ENCODE data around the gene DAB2IP.
"Not testable (repeated sequence)": the region's sequence is repeated elsewhere in the genome, so short reads cannot be mapped to it uniquely, and the experiment has no call there.

The DAB2IP gene

DNA sequence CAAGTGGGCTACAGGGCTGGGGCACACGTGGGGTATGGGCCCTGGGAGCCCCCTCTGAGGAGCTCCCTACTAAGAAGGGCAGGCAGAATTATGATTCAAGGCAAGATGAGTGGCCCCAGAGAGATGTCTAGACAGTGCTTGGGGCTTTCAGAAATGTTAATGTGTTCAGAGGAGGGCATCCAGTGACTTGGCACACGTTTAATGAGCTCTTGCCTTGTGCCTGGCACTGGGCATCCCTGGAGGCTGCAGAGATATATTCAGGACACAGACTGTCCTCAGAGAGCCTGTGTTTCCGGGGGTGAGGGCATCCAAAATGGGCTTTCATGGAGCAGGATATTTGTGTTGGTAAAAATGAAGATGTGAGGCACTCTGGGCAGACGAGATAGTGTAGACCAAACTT is 25.4 kb upstream of the DAB2IP start:
- DNase-seq = no peak

- no peak for DNase-seq
These were observed 24.0 kb upstream of the DAB2IP start for GRCh38 chr9:121627427-121627826.

- no peak for DNase-seq
These were observed 23.0 kb upstream of the DAB2IP start for GRCh38 chr9:121628401-121628800.

GRCh38 chr9:121631115-121631514 is 20.3 kb upstream of the DAB2IP start:
- no peak for DNase-seq

- DNase-seq = no peak
These were observed 19.4 kb upstream of the DAB2IP start for GRCh38 chr9:121631978-121632418.

GRCh38 chr9:121633119-121633714 is 18.2 kb upstream of the DAB2IP start:
- DNase-seq = no peak

- DNase-seq = no peak
These were observed 17.7 kb upstream of the DAB2IP start for GRCh38 chr9:121633736-121634135.

DNA sequence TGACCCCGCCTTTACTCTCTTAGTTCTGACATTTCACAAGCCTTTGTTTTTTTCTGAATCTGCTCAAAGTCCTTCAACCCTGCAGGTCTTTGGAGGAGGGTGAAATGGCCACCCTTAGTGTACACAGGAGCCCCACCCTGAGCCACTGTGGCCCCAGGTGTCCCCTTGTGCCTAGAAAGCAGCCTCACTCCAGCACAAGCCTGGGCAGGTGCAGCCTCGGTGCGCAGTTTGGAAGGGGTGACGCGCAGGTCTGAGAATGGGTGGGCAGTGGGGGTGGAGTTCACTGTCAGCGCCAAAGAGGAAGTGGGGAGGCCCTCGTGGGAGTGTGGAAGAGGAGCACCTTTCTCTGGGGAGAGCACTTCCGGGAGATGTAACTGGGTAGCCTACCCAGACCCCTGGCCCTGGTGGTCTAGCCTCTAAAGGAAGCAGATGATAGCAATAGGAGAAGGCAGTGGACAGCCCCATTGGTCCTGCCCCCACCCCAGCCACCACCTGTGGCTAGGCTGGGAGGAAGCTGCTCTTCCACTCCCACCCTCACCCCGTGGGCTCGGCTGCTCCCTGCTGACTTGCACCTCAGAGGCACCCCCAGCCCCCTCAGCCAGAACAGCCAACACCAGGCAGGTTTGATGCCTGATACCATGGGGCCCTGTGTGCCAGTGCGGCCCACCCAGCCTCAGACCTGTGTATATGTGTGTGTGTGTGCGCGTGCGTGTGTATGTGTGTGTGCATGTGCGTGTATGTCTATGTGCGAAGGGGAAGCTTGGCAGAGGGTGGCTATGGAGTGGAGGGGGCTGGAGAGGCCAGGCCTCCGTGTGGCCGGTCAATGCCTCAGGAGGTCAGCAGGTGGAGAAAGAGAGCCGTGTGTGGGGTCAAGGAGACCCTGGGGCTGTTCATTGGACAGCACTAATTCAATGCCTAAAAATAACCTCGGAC is 16.8 kb upstream of the DAB2IP start:
- no peak for DNase-seq

DNA sequence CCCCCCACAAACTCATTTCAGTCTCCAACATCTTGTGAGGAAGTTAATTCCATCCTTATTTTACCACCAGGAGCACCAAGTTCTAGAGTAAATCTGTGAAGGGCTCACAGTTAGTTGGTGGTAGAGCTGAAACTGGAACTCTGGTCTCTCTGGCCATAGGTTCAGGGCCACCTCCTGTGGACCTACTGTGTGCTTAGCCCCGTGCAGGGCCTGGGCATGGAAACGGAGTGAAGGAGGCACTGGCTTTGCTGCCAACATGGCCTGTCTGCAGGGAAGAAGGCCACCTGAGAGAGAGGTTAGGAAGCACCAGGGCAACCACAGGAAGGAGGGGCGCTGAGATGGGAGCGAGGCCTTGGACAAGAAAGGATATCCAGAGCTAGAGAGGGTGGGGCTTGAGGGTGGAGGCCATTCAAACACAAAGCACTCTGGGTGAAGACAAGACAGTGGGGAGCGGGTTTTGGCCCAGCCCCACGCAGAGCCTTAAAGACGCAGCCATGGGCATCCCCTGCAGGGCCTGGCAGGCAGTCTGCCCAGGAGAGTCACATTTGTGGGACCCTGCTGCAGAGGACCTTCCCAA is 16.0 kb upstream of the DAB2IP start:
- DNase-seq = no peak

- no peak for DNase-seq
These were observed 15.0 kb upstream of the DAB2IP start for GRCh38 chr9:121636341-121636865.

DNA sequence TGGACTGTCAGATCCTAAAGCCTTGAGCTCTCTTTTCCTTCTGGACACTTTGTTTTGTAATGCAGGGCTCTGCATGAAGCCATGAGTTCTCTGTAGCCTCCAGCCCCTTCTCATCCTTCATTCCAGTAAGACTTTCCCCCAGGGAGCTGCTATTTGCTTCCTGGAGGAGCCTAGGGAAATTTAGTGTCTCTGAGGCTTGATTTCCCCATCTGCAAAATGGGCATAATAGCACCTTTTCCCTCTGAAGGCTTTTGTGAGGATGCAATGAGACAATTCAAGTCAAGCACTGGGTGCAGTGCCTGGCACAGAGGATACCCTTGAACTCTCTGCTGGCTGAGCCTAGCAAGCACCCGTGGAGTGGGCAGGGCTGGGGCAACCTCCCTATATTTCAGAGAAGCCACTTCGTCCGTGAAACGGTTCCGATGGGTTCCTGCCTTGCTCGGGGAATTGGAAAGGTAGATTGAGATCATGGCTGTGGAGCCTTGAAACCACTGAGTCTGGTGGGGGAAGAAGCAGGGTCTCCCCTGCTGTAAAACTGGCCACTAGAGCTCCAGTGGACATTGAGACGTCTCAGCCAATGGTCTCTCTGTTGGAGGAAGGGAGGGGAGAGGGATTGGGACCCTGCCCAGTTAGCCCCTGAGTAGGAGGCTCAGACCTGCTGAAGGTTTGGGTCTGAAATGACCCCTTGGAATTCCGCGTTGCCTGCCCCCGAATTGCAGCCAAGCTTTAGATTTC is 14.3 kb upstream of the DAB2IP start:
- no peak for DNase-seq

DNA sequence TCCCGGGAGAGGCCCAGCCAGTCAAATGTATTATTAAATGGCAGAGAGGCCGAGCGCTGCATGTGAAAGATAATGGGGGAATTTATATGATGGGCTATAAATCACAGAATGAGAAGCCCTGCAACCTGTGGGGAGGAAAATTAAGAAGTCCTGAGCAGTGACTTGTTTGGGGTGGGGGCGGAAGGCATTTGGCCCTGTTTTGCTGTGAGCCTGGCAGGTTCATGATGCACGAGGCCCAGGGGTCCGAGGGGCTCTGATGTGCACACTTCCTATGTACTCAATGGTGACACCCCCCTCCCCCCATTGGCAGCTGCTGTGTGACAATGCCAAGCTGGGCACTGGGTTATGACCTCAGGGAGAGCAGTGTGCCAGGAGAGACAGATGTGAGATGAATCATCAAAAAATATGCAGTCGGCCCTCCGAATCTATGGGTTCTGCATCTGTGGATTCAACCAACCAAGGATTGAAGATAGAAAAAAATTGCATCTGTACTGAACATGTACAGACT is 13.7 kb upstream of the DAB2IP start:
- DNase-seq = no peak

DNA sequence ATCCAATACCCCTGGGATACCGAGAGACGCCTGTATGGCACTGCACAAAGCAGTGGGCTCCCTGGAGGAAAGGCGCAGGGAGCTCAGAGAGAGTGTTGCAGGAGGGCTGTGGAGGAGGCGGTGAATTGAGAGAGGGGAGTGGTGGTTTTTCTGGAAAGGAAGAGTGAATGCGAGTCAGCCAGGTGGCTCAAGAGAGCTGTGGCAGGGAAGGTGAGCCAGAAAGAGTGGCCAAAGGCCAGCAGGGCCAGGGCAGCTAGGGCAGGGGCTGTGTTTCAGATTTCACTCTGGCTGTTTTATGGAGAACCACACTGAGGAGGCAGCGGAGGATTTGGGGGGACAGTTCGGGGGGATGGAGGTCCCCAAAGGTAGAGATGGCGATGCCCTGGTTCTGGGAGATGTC is 13.0 kb upstream of the DAB2IP start:
- no peak for DNase-seq

DNA sequence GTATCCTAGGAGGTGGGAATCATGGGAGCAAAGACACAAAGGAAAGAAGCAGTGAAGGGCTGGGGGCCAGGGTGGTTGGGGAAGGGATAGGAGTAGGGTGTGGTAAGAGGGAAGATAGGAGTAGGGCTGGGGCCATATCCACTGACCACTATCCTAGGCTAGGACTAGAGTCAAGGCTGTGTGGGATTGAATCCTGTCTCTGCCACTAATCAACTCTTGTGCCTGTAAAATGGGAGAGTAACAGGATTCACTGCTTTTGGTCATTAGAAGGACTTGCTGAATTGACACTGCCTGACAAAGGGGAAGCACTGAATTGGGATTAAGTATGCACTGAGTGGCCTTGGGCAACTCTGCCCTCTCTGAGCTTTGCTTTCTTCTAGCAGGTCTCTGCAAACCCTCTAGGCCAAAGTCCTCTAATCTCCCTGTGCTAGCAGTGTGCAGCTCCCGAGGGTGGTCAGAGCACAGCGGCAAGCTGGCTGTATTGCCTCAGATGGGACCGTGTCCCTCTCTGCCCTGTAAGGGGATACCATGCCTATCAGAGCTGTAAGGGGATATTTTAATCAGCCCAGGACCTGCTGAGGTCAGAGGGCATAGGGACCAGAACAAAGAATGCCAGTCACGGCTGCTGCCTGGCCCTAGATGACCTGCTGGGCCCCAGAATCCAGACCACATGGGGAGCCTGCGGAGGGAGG is 12.4 kb upstream of the DAB2IP start:
- DNase-seq = no peak

DNA sequence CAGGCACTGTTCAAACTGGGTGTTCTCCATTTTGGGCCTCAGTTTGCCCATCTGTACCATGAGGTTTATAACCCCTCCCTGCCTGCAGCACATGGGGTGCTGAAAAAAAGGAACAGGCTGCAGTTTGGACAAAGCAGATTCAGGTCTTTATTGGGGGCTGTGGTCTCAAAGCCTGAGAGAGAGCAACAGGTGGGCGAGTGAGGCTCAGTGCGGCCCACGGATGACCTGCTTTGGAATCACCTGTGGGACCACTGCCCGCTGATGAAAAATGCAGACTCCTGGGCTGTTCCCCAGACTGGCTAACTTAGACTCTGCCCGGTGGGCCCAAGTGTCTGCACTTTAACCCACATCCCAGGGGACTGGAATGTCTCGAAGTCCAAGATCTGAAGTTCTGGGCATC is 11.8 kb upstream of the DAB2IP start:
- no peak for DNase-seq

DNA sequence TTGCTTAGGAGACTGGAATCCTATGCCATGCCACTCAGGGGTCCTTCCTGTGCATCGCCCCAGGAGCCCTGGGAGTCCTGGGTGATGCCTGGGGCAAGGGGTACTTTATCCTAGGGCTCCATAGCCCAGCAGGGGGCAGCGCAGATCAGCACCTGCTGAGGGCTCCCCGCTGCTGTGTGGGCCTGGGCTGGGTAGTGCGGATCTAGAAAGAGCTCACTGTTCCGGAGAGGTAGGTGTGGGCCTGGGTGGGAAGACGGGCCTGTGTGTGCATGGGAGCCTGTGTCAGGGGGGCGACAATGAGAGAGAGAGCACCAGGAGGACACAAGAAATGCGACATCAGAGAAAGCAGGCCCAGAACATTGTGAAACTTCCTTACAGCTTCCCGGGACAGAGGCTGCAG is 11.4 kb upstream of the DAB2IP start:
- no peak for DNase-seq

- DNase-seq = no peak
These were observed 10.8 kb upstream of the DAB2IP start for GRCh38 chr9:121640491-121641223.

GRCh38 chr9:121641224-121641611 is 10.2 kb upstream of the DAB2IP start:
- no peak for DNase-seq

DNA sequence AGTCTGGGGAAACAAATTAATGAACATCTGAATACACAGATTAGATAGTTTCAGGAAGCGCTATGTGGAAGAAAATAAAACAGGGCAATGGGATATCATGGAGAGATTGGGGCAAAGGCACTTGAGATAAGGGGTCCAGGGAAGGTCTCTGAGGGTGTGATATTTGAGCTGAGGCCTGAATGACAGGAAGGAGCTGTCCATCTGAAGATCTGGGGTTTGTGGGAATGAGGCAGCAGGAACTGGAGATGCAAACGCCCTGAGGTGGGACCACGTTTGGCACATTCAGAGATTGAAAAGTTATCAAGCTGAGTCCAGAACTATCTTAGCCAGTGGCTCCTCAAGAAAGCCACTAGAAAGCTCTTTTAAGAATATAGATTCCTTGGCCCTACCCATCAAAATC is 8.7 kb upstream of the DAB2IP start:
- DNase-seq = no peak

DNA sequence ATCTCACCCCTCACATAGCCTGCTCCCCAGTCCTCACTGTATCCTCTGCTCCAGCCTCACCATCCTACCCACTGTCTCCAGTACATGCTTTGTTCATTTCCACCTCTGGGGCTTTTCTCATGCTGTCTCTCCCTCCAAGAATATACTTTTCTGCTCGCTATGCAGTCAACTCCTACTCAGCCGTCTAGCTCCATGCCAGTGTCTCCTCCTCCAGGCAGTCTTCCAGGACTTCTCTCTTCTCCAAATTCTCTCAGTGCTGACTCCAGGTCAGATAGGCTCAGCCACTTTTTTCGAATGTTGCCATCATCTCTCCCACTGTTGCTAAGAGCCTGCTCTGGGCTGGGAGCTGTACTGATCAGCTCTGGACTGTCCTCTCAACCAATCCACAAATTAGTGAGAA is 8.0 kb upstream of the DAB2IP start:
- no peak for DNase-seq

DNA sequence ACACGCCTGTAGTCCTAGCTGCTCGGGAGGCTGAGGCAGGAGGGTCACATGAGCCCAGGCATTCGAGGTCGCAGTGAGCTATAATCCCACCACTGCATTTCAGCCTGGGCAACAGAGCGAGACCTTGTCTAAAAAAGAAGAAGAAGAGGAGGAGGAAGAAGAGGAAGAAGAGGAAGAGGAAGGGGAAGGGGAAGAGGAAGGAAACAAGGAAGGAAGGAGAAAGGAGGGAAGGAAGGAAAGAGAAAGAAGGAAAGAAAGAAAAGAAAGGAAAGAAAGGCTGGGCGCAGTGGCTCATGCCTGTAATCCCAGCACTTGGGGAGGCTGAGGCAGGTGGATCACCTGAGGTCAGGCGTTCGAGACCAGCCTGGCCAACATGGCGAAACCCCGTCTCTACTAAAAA is 7.4 kb upstream of the DAB2IP start:
- not testable (repeated sequence) for DNase-seq

- no peak for DNase-seq
These were observed 6.4 kb upstream of the DAB2IP start for GRCh38 chr9:121645003-121645402.
